ENCODE measurements around the gene MTHFD1L.
A peak's percentile ranks its signal among the peaks of the same experiment; 100 is the strongest.
"Not testable (repeated sequence)": the region's sequence is repeated elsewhere in the genome, so short reads cannot be mapped to it uniquely, and the experiment has no call there.

MTHFD1L gene

GRCh38 chr6:150865406-150866146, at the start of gene MTHFD1L:
Gene MTHFD1L, plus strand, starts transcription at chr6:150865702. Its CDS starts 121 bp downstream, at chr6:150865823.
- Histone ChIP-seq H3K27ac (peak within 1 kb of the TSS; percentile 67 to 98 (median 87)), H3K4me3 (peak within 1 kb of the TSS; percentile 59 to 94 (median 72))

GRCh38 chr6:150816554-150816953, 48.9 kb upstream of the MTHFD1L start:
- not testable (repeated sequence) for H3K4me3 ChIP-seq, H3K27ac ChIP-seq

DNA sequence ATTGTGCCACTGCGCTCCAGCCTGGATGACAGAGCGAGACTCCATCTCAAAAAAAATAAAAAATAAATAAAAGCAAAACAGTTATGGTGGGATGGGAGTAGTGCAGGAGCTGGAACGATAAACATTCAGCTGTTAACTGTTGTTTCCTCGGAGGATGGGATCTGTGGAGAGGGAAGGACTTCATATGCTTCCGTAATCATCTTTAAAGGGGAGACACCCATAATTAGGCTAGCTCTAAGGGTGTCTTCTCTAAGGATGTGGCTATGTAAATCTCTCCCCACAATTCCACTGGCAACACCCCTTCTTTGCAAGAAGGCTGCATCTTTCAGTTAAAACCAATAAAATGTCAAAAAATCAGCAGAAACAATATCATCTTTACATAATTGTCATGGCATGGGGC, 42.6 kb upstream of the MTHFD1L start:
- Histone ChIP-seq H3K4me3 (no peak overlapping the region), H3K27ac (no peak overlapping the region)

DNA sequence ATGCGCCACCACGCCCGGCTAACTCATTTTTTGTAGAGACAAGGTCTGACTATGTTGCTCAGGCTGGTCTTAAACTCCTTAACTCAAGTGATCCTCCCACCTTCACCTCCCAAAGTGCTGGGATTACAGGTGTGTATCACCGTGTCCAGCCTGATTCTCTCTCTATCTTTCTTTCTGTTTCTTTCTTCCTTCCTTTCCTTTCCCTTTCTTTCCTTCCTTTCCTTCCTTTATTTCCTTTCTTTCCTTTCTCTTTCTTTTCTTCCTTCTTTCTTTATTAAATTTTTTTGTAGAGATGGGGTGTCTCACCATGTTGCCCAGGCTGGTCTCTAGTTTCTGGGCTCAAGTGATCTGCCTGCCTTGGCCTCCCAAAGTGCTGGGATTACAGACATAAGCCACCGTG, 38.7 kb upstream of the MTHFD1L start:
- Histone ChIP-seq H3K27ac (no peak overlapping the region), H3K4me3 (no peak overlapping the region)

DNA sequence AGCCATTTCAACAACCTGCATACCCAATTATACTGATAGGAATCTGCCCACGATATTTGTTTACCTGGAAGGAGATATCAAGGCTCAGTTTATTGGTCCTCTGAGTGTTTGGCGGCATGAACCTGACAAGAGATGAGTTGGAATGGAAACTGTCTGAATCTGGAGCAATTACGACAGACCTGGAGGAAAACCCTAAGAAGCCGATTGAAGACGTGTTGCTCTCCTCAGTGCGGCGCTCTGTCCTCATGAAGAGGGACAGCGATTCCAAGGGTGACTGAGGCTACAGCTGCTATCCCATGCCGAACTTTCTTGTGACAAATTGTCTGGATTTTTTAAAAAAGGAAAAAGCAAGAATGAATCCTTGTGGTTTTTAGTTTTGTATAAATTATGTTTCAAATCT, 37.4 kb upstream of the MTHFD1L start:
- H3K4me3 ChIP-seq, H3K27ac ChIP-seq: not testable (repeated sequence)

GRCh38 chr6:150830439-150831165, 34.9 kb upstream of the MTHFD1L start:
- Histone ChIP-seq H3K4me3 (no peak overlapping the region), H3K27ac (no peak overlapping the region)

GRCh38 chr6:150831577-150831976, 33.9 kb upstream of the MTHFD1L start:
- H3K4me3 ChIP-seq: no peak overlapping the region
- H3K27ac ChIP-seq: no peak overlapping the region

DNA sequence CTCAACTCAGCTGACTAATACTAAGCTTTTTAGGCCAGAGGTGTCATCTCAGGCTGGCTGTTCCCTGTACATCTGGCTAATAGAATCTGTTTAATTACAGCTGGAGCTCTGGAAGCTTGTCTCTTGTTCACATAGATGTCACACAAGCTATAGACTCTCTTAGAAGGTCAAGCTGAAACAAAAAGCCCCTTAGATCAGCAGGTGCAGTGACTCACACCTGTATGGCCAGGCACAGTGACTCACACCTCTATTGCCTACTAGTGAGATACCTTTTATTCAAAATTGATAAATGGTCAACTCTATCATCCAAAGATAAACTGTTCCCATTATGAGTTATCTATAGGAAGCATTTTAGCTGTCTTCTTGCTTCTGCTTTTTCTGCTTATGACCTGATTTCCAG, 29.9 kb upstream of the MTHFD1L start:
- Histone ChIP-seq H3K4me3 (no peak overlapping the region), H3K27ac (no peak overlapping the region)

DNA sequence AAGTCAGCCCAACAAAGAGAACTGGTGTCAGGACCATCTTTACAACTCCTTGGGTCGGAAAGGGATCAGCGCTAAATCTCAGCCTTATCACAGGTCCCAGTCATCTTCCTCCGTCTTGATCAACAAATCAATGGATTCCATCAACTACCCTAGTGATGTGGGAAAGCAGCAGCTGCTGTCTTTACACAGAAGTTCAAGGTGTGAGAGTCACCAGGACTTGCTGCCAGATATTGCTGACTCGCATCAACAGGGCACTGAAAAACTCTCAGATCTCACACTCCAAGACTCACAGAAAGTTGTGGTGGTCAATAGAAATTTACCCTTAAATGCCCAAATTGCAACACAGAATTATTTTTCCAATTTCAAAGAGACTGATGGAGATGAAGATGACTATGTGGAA, 25.3 kb upstream of the MTHFD1L start:
- Histone ChIP-seq H3K4me3 (no peak overlapping the region), H3K27ac (no peak overlapping the region)

- H3K4me3 ChIP-seq: no peak overlapping the region
- no peak overlapping the region for H3K27ac ChIP-seq
Observed at GRCh38 chr6:150841189-150841588, 24.3 kb upstream of the MTHFD1L start.

- H3K27ac ChIP-seq: no peak overlapping the region
- no peak overlapping the region for H3K4me3 ChIP-seq
Observed at GRCh38 chr6:150841697-150842096, 23.8 kb upstream of the MTHFD1L start.

GRCh38 chr6:150844371-150844770, 21.1 kb upstream of the MTHFD1L start:
- Histone ChIP-seq H3K4me3 (no peak overlapping the region), H3K27ac (no peak overlapping the region)

GRCh38 chr6:150846641-150847040, 18.9 kb upstream of the MTHFD1L start:
- Histone ChIP-seq H3K27ac (no peak overlapping the region), H3K4me3 (no peak overlapping the region)

DNA sequence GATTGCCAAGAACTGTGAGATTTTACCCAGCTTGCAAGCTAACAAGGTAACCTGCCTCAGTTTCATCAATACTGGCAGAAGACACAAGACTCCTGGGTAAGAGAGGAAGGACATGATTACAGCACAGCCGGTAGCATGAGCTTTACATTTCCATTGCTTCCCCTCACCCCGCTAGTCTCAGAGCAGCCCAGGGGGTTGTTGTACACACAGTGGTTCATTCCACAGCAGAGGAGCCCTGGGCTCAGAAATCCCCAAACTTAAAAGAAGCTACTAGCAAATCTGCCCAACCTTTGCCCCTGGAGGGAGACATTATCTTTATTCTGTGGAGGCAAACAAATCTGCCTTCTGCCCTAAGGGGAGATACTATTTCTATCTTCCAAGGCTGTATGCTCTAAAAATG, 17.1 kb upstream of the MTHFD1L start:
- H3K27ac ChIP-seq: no peak overlapping the region
- no peak overlapping the region for H3K4me3 ChIP-seq

- H3K27ac ChIP-seq, H3K4me3 ChIP-seq: not testable (repeated sequence)
Observed at GRCh38 chr6:150854392-150854791, 11.1 kb upstream of the MTHFD1L start.

GRCh38 chr6:150855171-150855570, 10.3 kb upstream of the MTHFD1L start:
- not testable (repeated sequence) for H3K4me3 ChIP-seq
- H3K27ac ChIP-seq: peak overlapping the region in 2 of 21 experiments; percentile 81 to 87

GRCh38 chr6:150857062-150857944, 8.2 kb upstream of the MTHFD1L start:
- H3K27ac ChIP-seq: peak overlapping the region in 19 of 21 experiments; percentile 18 to 87 (median 75)

GRCh38 chr6:150857945-150858308, 7.6 kb upstream of the MTHFD1L start:
- H3K4me3 ChIP-seq: no peak overlapping the region
- peak overlapping the region in 18 of 21 experiments; percentile 18 to 87 (median 75) for H3K27ac ChIP-seq

More at GRCh38 chr6:150857062-150857944, 8.2 kb upstream of the MTHFD1L start:
- H3K4me3 ChIP-seq: no peak overlapping the region

DNA sequence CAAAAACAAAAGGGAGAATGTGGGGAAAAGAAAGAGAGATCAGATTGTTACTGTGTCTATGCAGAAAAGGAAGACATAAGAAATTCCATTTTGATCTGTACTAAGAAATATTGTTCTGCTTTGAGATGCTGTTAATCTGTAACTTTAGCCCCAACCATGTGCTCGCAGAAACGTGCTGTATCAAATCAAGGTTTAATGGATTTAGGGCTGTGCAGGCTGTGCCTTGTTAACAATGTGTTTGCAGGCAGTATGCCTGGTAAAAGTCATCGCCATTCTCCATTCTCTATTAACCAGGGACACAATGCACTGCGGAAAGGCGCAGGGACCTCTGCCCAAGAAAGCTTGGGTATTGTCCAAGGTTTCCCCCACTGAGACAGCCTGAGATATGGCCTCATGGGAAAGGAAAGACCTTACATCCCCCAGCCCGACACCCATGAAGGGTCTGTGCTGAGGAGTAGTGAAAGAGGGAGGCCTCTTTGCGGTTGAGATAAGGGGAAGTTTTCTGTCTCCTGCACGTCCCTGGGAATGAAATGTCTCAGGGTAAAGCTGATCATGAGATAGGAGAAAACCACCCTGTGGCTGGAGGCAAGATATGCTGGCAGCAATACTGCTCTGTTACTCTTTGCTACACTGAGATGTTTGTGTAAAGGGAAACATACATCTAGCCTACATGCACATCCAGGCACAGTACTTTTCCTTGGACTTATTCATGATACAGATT, 3.9 kb upstream of the MTHFD1L start:
- H3K27ac ChIP-seq: peak overlapping the region in 1 of 21 experiments; percentile 45
- not testable (repeated sequence) for H3K4me3 ChIP-seq

Measured in skin epidermis (tissue), 12 donors.